ENCODE data around the gene ARHGAP1.

DNA sequence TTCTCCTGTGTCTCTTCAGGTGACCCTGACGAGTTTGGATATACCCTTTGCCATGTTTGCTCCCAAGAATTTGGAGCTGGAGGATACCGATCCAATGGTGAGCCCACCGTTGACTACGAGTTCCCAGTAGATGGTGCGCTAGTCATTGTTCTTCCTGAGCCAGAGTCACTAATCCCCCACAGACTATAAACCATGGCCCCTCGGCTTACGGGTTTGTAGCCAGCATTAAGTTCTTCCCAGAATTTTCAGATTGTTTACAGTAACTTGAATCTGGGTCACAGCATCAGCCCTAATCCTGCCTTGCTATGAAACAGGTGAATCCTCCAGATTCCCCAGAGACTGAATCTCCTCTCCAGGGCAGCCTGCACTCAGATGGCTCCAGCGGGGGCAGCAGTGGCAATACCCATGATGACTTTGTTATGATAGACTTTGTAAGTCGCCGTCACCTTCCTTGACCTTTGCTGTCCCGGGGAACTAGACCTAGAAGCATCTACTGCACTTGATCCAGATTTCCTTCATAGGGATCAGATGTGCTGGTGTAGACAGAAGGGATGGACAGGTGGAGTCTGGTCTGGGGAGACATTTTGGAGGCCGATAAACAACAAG, 31.8 kb downstream of the ARHGAP1 start:
- no peak for TF ChIP-seq POLR2A (IDR thresholded peaks at IDR 0.05)
- TF ChIP-seq, protein P1, sequence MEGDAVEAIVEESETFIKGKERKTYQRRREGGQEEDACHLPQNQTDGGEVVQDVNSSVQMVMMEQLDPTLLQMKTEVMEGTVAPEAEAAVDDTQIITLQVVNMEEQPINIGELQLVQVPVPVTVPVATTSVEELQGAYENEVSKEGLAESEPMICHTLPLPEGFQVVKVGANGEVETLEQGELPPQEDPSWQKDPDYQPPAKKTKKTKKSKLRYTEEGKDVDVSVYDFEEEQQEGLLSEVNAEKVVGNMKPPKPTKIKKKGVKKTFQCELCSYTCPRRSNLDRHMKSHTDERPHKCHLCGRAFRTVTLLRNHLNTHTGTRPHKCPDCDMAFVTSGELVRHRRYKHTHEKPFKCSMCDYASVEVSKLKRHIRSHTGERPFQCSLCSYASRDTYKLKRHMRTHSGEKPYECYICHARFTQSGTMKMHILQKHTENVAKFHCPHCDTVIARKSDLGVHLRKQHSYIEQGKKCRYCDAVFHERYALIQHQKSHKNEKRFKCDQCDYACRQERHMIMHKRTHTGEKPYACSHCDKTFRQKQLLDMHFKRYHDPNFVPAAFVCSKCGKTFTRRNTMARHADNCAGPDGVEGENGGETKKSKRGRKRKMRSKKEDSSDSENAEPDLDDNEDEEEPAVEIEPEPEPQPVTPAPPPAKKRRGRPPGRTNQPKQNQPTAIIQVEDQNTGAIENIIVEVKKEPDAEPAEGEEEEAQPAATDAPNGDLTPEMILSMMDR (IDR thresholded peaks at IDR 0.05): no peak
- no peak for TF ChIP-seq POLR2AphosphoS5 (IDR thresholded peaks at IDR 0.05)
